Measurements from ENCODE around the gene SPG11. TPM values are rescaled to one million over a fixed set of nuclear protein-coding genes. Genes with fewer than 3 reads are reported as not detected.

SPG11 gene
- total and polyA plus RNA-seq, 9 of the 15 experiments (the other 6 are each of a cell fraction or from before 2014, with no cell fraction given) = 23.3 to 71.2 (median 45.6) TPM

GRCh38 chr15:44565387-44566154 is 97.9 kb downstream of the SPG11 start:
- Histone ChIP-seq H3K9ac (ENCODE audit: insufficient read depth in 1 of 2, low read depth in 2 of 2, low read length in 2 of 2) (no peak overlapping the region), H2AFZ (ENCODE audit: low read depth, low read length) (no peak overlapping the region), H3K27me3 (ENCODE audit: control insufficient read depth in 2 of 2, insufficient read depth in 2 of 2, low read length in 2 of 2) (no peaks in the 10 kb centered on the region), H3K79me2 (ENCODE audit: control insufficient read depth, insufficient read depth, low read length) (no peaks in the 10 kb centered on the region), H3K27ac (ENCODE audit: extremely low read depth, low read depth, low read length) (no peak overlapping the region; the same call in 2 of the 3 replicates), H3K4me3 (no peak overlapping the region), H3K36me3 (ENCODE audit: control insufficient read depth, insufficient read depth, low read length) (peaks cover 91% of the 10 kb centered on the region), H3K4me1 (replicated peaks in 1 of 2; ENCODE audit: control insufficient read depth in 2 of 2, insufficient read depth in 2 of 2, low read length in 2 of 2) (no peaks in the 10 kb centered on the region), H3K4me2 (ENCODE audit: insufficient read depth, low read length) (no peak overlapping the region), H3K9me3 (replicated peaks; ENCODE audit: control insufficient read depth, insufficient read depth, low read depth, low read length) (no peaks in the 10 kb centered on the region; the same call in 1 of the 2 replicates), H4K20me1 (replicated peaks; ENCODE audit: control insufficient read depth, insufficient read depth, low read length) (no peaks in the 10 kb centered on the region), H3K9me1 (ENCODE audit: control insufficient read depth, insufficient read depth, low read length) (no peaks in the 10 kb centered on the region)
- no TSS peak for BruUV-seq (replicated peaks)
- ATAC-seq = peak; percentile 10
- intact Hi-C loops (cut with micrococcal nuclease) (no loop called here), in situ Hi-C loops (cut with MboI) (no loop called here)
- no peak for DNase-seq (ENCODE audit: extremely low read depth in 1 of 4, low spot score in 3 of 4)
- WGBS (ENCODE audit: insufficient coverage, low coverage, missing lambda C conversion rate) = 92% methylated on average over 8 of the region's 8 CpGs
- CTCF ChIA-PET (ENCODE audit: low intra/inter-chr PET ratio) = no interaction called here
- POLR2A ChIA-PET = no interaction called here
- no peak for FAIRE-seq
- TF ChIP-seq CBX3 (IDR thresholded peaks at IDR 0.05; ENCODE audit: borderline replicate concordance in 1 of 2, low read length in 2 of 2) (peak in 1 of 2 experiments; percentile 48; a peak in 1 of 3 replicates), E2F8 (IDR thresholded peaks at IDR 0.05; ENCODE audit: low read depth, partially characterized antibody) (peak; percentile 20), NR2F6 (CRISPR knock-in tag; IDR thresholded peaks at IDR 0.05) (no peak), NCOA1 (IDR thresholded peaks at IDR 0.05; ENCODE audit: low read depth) (no peak), GATAD2B (IDR thresholded peaks at IDR 0.05; ENCODE audit: borderline replicate concordance) (no peak), HSF4 (CRISPR knock-in tag; IDR thresholded peaks at IDR 0.05; ENCODE audit: borderline replicate concordance) (no peak), SMAD4 (CRISPR knock-in tag; conservative IDR thresholded peaks at IDR 0.05) (no peak), KAT2B (IDR thresholded peaks at IDR 0.05; ENCODE audit: low read depth, low read length) (no peak), RBFOX2 (IDR thresholded peaks at IDR 0.05; ENCODE audit: low read depth, low read length) (no peak), ZNF408 (CRISPR knock-in tag; IDR thresholded peaks at IDR 0.05; ENCODE audit: low read depth) (no peak), RNF2 (IDR thresholded peaks at IDR 0.05) (no peak), YY1 (IDR thresholded peaks at IDR 0.05; ENCODE audit: borderline replicate concordance in 1 of 3, control insufficient read depth in 1 of 3, extremely low read depth in 1 of 3, insufficient read depth in 3 of 3, insufficient read length in 1 of 3, insufficient replicate concordance in 2 of 3, low read depth in 1 of 3, low read length in 2 of 3) (no peak), POLR2A (conservative IDR thresholded peaks at IDR 0.05) (peak; percentile 61), C11orf30 (IDR thresholded peaks at IDR 0.05; ENCODE audit: low read depth) (no peak), RBM22 (IDR thresholded peaks at IDR 0.05; ENCODE audit: low read depth, low read length, poor library complexity, severe bottlenecking) (peak; percentile 16), POLR2B (IDR thresholded peaks at IDR 0.05; ENCODE audit: low read depth, partially characterized antibody) (peak; percentile 25), SUPT5H (IDR thresholded peaks at IDR 0.05) (peak; percentile 44; the same call in 1 of the 2 replicates), POLR2AphosphoS2 (IDR thresholded peaks at IDR 0.05; ENCODE audit: low read length) (peak; percentile 81; the same call in 1 of the 2 replicates), FOXM1 (IDR thresholded peaks at IDR 0.05; ENCODE audit: low read depth) (no peak), FOXM1 (CRISPR knock-in tag; IDR thresholded peaks at IDR 0.05; ENCODE audit: low read depth) (no peak), PRMT5 (CRISPR knock-in tag; IDR thresholded peaks at IDR 0.05) (no peak)

All from K562 (cell line).